Measurements from ENCODE around the gene PI16.

DNA sequence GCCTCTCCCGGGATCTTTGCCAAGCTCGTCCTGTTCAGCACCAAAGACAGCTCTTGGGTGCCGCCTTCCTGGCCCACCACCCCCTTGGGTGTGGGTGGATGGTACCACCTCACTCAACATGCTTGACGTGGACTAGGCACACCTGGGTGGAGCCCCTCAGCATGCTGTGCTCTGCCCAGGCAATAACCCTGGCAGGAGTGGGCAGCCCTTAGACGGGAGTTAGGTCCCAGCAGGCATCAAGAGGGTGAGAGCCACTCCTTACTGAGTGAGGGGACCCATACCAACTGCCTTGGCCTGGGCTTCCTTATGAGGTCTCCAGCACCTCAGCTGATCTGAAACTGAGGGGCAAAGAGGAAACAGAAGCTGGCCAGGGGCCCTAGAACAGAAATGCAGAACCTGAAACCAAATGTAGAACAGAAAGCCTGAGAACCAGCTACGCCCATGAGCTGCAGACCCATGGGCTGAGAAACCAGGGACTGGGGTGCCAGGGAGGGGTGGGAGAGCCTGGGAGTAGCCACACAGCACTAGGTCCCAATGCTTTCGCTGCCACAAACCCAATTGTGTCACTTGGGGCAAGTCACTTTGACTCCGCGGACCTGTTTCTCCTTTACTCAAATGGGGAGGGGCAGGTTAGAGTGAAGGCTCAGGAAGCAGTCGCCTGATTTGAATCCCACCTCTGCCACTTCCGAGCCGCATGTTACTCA, 53.0 kb downstream of the PI16 start:
- TF ChIP-seq, protein P1, sequence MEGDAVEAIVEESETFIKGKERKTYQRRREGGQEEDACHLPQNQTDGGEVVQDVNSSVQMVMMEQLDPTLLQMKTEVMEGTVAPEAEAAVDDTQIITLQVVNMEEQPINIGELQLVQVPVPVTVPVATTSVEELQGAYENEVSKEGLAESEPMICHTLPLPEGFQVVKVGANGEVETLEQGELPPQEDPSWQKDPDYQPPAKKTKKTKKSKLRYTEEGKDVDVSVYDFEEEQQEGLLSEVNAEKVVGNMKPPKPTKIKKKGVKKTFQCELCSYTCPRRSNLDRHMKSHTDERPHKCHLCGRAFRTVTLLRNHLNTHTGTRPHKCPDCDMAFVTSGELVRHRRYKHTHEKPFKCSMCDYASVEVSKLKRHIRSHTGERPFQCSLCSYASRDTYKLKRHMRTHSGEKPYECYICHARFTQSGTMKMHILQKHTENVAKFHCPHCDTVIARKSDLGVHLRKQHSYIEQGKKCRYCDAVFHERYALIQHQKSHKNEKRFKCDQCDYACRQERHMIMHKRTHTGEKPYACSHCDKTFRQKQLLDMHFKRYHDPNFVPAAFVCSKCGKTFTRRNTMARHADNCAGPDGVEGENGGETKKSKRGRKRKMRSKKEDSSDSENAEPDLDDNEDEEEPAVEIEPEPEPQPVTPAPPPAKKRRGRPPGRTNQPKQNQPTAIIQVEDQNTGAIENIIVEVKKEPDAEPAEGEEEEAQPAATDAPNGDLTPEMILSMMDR (IDR thresholded peaks at IDR 0.05; ENCODE audit: extremely low read depth in 1 of 2, insufficient read depth in 1 of 2, low read depth in 1 of 2, low read length in 2 of 2) = no peak
- TF ChIP-seq EZH2 (IDR thresholded peaks at IDR 0.05; ENCODE audit: borderline replicate concordance, low read depth, low read length, severe bottlenecking) (no peak), POLR2A (IDR thresholded peaks at IDR 0.05; ENCODE audit: low read depth, low read length) (no peak), POLR2AphosphoS5 (IDR thresholded peaks at IDR 0.05; ENCODE audit: insufficient read depth, low read depth, low read length) (no peak)
- TF ChIP-seq, protein P2, sequence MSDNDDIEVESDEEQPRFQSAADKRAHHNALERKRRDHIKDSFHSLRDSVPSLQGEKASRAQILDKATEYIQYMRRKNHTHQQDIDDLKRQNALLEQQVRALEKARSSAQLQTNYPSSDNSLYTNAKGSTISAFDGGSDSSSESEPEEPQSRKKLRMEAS (IDR thresholded peaks at IDR 0.05; ENCODE audit: insufficient read depth, insufficient read length) = no peak
